Activated naive CD8-positive, alpha-beta T cell treated with anti-CD3 and anti-CD28 coated beads for 36 hours (primary cell): Measurements from ENCODE around the gene MBLAC1. TPM values are rescaled to one million over a fixed set of nuclear protein-coding genes. Genes with fewer than 3 reads are reported as not detected.

ENCODE experiments used
- DNase-seq: peaks from one replicate; pipeline ENCODE4 v3.0.0; 2021
- H3K27ac Mint-ChIP-seq: one replicate; pipeline ENCODE4 v1.8.0; 2022; ENCODE audit warnings: mild to moderate bottlenecking, moderate library complexity, mixed read lengths
- H3K27me3 Mint-ChIP-seq: one replicate; pipeline ENCODE4 v1.8.0; 2022; ENCODE audit warnings: mild to moderate bottlenecking, mixed read lengths
- H3K36me3 Mint-ChIP-seq: one replicate; pipeline ENCODE4 v1.8.0; 2021; ENCODE audit warnings: mild to moderate bottlenecking, mixed read lengths
- H3K4me1 Mint-ChIP-seq: one replicate; pipeline ENCODE4 v1.8.0; 2021; ENCODE audit warnings: mixed read lengths
- H3K4me3 Mint-ChIP-seq: one replicate; pipeline ENCODE4 v1.8.0; 2022; ENCODE audit warnings: mild to moderate bottlenecking, moderate library complexity, mixed read lengths
- H3K9me3 Mint-ChIP-seq: one replicate; pipeline ENCODE4 v1.8.0; 2022; ENCODE audit warnings: mixed read lengths
- total RNA-seq, 2 experiments: library from RNA; stranded (reverse); gene quantifications; one replicate each; pipeline ENCODE4 v1.2.3, GENCODE V29; 2021

The MBLAC1 gene
- total RNA-seq, 2 experiments from 2014 or later: 3.2 to 3.3 TPM

- Mint-ChIP-seq H3K27ac (peak overlapping the region; percentile 43), H3K36me3 (peaks cover 2% of the 10 kb centered on the region), H3K4me1 (peaks cover 61% of the 10 kb centered on the region), H3K9me3 (no peaks in the 10 kb centered on the region), H3K27me3 (no peaks in the 10 kb centered on the region), H3K4me3 (no peak overlapping the region)
- DNase-seq: no peak
Measured at GRCh38 chr7:100163871-100164270, 37.1 kb downstream of the MBLAC1 start.

DNA sequence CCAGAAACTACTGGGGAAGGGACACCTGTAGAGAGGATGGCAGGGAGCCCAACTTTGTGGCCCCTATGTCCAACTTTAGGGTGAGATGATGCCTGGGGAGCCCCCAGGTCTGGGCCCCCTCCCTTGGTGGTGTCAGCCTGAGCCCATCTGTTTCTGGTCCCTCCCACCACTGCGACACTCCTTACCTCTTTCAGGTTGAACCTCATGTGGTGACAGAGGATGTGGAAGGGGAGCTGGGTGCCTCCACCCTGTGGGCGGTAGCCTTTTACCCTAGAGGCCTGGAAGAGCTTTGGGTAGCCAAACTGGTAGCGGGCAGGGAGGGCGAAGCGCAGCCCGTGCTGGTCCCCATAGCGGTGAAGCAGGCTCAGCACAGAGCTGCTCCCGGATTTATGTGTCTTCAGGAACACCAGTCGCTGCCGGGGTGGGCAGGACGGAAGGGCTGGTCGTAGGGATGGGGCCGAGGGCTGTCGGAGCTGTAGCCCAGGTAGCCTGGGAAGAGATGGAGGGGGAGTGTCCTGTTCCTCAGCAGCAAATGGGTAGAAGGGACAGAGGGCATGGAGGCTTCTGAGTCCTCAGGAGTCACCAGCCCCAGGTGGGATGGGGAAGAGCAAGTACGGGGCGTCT, 39.7 kb downstream of the MBLAC1 start:
- Mint-ChIP-seq H3K27ac (peak overlapping the region; percentile 70), H3K9me3 (no peaks in the 10 kb centered on the region), H3K4me1 (peaks cover 74% of the 10 kb centered on the region), H3K36me3 (peaks cover 6% of the 10 kb centered on the region), H3K4me3 (peak overlapping the region; percentile 77), H3K27me3 (no peaks in the 10 kb centered on the region)
- DNase-seq: no peak

DNA sequence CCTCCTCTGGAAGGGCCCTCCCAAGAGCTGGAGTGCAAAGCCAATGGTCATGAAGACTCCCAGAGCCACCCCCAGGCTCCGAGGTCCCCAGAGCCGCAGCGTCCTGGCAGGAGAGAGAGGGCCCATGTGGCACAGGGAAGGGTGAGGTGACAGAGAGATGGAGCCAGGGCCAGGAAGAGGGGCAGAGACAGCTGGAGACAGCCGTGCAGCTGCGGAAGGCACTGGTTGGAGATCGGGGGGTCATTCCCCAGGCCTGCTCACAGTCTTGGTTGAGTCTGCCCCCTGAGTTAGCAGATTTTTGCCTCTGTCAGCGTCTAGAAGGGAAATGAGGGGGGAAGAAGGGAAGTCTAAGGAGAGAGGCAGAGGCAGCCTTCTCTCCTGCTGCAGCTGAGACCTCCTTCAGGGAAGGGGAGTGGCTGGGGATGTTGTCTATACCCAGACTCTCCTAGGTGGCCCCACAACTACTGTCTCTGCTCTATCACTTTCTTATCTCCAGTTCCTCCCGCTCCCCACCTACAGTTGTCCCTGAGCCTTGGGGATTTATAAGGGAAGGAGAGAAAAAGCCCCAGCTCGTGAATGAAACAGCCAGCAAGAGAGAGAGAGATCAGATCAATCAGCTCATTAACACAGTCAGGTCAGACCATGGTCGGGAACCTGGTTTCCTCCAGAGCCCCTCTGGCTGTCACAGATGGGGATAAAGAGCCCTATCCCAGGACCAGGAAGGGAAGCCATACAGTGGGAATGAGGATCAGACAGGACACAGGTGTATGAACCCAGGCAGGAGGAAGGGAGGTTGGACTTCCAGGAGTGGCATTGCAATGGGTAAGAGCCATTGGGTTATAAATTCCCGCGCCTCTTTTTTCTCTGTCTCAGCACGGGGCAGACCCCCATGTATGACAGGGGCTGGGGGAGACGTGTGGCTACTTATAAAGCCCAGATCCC, 40.5 kb downstream of the MBLAC1 start:
- H3K27ac Mint-ChIP-seq: peak overlapping the region; percentile 70
- no peak for DNase-seq
- peaks cover 75% of the 10 kb centered on the region for H3K4me1 Mint-ChIP-seq
- peak overlapping the region; percentile 77 for H3K4me3 Mint-ChIP-seq
- no peaks in the 10 kb centered on the region for H3K9me3 Mint-ChIP-seq
- H3K36me3 Mint-ChIP-seq: peaks cover 6% of the 10 kb centered on the region
- no peaks in the 10 kb centered on the region for H3K27me3 Mint-ChIP-seq

DNA sequence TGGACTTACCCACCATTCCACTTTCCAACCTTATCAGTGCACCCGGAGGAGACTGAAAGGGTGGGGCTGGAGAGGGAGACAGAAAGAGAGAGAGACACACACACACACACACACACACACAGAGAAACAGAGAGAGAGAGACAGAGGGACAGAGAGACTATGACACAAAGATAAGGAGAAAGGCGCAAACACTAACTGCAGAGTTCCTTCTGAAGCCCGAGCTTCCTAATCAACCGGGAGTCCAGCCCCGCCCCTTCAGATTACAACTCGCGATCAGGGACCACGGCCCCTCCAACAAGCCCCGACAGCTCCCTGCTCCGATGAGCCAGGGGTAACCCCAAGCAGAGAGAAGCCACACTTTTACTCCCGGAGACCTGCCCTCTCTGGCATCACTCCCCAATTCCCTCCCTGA, 41.2 kb downstream of the MBLAC1 start:
- no peaks in the 10 kb centered on the region for H3K27me3 Mint-ChIP-seq
- H3K4me1 Mint-ChIP-seq: peaks cover 72% of the 10 kb centered on the region
- H3K27ac Mint-ChIP-seq: peak overlapping the region; percentile 14
- H3K9me3 Mint-ChIP-seq: no peaks in the 10 kb centered on the region
- peaks cover 6% of the 10 kb centered on the region for H3K36me3 Mint-ChIP-seq
- peak overlapping the region; percentile 77 for H3K4me3 Mint-ChIP-seq
- DNase-seq: no peak

- Mint-ChIP-seq H3K27ac (peak overlapping the region; percentile 78), H3K27me3 (no peaks in the 10 kb centered on the region), H3K4me1 (peaks cover 62% of the 10 kb centered on the region), H3K4me3 (peak overlapping the region; percentile 77), H3K36me3 (peaks cover 8% of the 10 kb centered on the region), H3K9me3 (no peaks in the 10 kb centered on the region)
- DNase-seq: no peak
Measured at GRCh38 chr7:100169147-100169850, 42.5 kb downstream of the MBLAC1 start.

- H3K4me3 Mint-ChIP-seq: peak overlapping the region; percentile 50
- no peaks in the 10 kb centered on the region for H3K9me3 Mint-ChIP-seq
- H3K27ac Mint-ChIP-seq: peak overlapping the region; percentile 22
- peaks cover 7% of the 10 kb centered on the region for H3K36me3 Mint-ChIP-seq
- peaks cover 59% of the 10 kb centered on the region for H3K4me1 Mint-ChIP-seq
- DNase-seq: no peak
- no peaks in the 10 kb centered on the region for H3K27me3 Mint-ChIP-seq
Measured at GRCh38 chr7:100170101-100170897, 43.5 kb downstream of the MBLAC1 start.

DNA sequence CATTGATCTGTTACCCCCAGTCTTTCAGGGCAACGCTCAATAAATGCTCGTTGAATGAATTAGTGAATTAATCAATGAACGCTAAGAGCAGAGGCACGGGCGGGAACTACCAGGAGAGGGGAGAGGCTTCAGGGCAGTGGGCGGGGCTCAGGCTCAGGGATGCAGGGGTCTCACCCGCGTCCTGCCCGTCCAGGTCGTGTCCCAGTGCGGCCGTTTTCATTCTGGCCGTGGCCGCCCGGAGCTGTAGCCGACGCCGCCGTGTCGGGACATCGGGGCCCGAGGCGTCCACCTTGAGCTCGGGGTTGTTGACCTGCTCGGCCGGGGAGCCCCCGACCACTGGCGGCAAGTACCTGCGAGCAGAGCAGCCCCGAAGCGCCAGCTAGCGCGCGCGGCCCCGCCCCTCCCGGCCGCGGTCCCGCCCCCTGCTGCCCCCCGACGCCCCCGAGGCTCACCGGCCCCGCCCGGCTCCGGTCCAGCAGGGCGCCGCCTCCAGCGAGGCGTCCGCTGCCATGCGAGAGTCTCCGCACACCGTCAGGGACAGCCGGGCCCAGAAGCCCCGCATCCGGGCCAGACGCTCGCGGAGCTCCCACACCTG, 44.4 kb downstream of the MBLAC1 start:
- peak overlapping the region; percentile 50 for H3K4me3 Mint-ChIP-seq
- H3K36me3 Mint-ChIP-seq: peaks cover 6% of the 10 kb centered on the region
- no peaks in the 10 kb centered on the region for H3K27me3 Mint-ChIP-seq
- H3K4me1 Mint-ChIP-seq: peaks cover 57% of the 10 kb centered on the region
- H3K9me3 Mint-ChIP-seq: no peaks in the 10 kb centered on the region
- no peak overlapping the region for H3K27ac Mint-ChIP-seq
- DNase-seq: peak; percentile 59

- Mint-ChIP-seq H3K9me3 (no peaks in the 10 kb centered on the region), H3K36me3 (peaks cover 6% of the 10 kb centered on the region), H3K4me1 (peaks cover 55% of the 10 kb centered on the region), H3K27me3 (no peaks in the 10 kb centered on the region), H3K27ac (peak overlapping the region; percentile 35), H3K4me3 (peak overlapping the region; percentile 72)
- DNase-seq: no peak
Measured at GRCh38 chr7:100171840-100172239, 45.1 kb downstream of the MBLAC1 start.

- Mint-ChIP-seq H3K4me1 (peaks cover 35% of the 10 kb centered on the region), H3K9me3 (no peaks in the 10 kb centered on the region), H3K36me3 (peaks cover 6% of the 10 kb centered on the region), H3K4me3 (no peak overlapping the region), H3K27ac (no peak overlapping the region), H3K27me3 (no peaks in the 10 kb centered on the region)
- no peak for DNase-seq
Measured at GRCh38 chr7:100173806-100174495, 47.2 kb downstream of the MBLAC1 start.

DNA sequence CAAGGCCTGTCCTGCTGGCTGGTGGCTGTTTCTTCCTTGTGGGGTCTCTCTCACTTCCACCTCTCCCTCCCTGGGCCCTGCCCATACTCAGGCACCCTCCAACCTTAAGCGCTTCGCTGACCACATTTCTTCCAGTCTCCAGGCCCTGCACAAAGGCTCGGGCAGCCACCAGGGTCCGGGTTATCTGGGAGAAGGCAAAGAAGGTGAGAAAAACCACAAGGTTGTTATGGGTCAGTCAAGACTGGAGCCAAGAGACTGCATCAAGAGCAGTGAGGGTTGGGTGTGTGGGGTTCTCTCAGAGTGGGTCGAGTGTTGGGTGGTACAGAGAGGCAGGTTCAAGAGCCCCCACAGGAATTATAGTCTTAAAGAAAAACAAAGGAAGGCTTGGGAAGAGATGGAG, 47.8 kb downstream of the MBLAC1 start:
- H3K36me3 Mint-ChIP-seq: peaks cover 6% of the 10 kb centered on the region
- H3K27me3 Mint-ChIP-seq: no peaks in the 10 kb centered on the region
- H3K9me3 Mint-ChIP-seq: no peaks in the 10 kb centered on the region
- DNase-seq: no peak
- H3K4me3 Mint-ChIP-seq: no peak overlapping the region
- peaks cover 29% of the 10 kb centered on the region for H3K4me1 Mint-ChIP-seq
- H3K27ac Mint-ChIP-seq: no peak overlapping the region

GRCh38 chr7:100175296-100175935, 48.6 kb downstream of the MBLAC1 start:
- Mint-ChIP-seq H3K9me3 (peaks cover 2% of the 10 kb centered on the region), H3K36me3 (peaks cover 7% of the 10 kb centered on the region), H3K27ac (no peak overlapping the region), H3K4me3 (no peak overlapping the region), H3K27me3 (no peaks in the 10 kb centered on the region), H3K4me1 (peaks cover 26% of the 10 kb centered on the region)
- no peak for DNase-seq

- DNase-seq: no peak
- Mint-ChIP-seq H3K9me3 (peaks cover 3% of the 10 kb centered on the region), H3K4me3 (peak overlapping the region; percentile 82), H3K4me1 (peaks cover 28% of the 10 kb centered on the region), H3K27ac (no peak overlapping the region), H3K27me3 (no peaks in the 10 kb centered on the region), H3K36me3 (peaks cover 10% of the 10 kb centered on the region)
Measured at GRCh38 chr7:100176096-100177044, 49.6 kb downstream of the MBLAC1 start.
